SU-DHL-6 (cell line): ENCODE data around the gene RALY.

Experiments used
- CTCF ChIP-seq: fragments of 200-600 bp; sonication (generic); IDR thresholded peaks from one replicate; pipeline ENCODE4 v1.5.1; 2017; ENCODE audit warnings: antibody characterized with exemption, mild to moderate bottlenecking, low read length, moderate library complexity; ENCODE audit not compliant: insufficient read depth, poor library complexity, severe bottlenecking
- EZH2phosphoT487 ChIP-seq: fragments of 200-600 bp; sonication (generic), shearing (Covaris generic); conservative IDR thresholded peaks from 2 replicates; pipeline ENCODE4 v1.6.1; 2018; ENCODE audit warnings: mild to moderate bottlenecking, antibody characterized with exemption, low read length, moderate library complexity, mixed read lengths

GRCh38 chr20:34004790-34005457, 11.2 kb downstream of the RALY start:
- TF ChIP-seq CTCF, result no peak
- TF ChIP-seq EZH2phosphoT487, result no peak
